ENCODE results near the gene UBE2H.

Gene UBE2H

GRCh38 chr7:129855234-129855673 lies 97.5 kb downstream of the UBE2H start:
- H3K9me3 ChIP-seq (ENCODE audit: low read length), result no peaks in the 10 kb centered on the region
- peaks cover 19% of the 10 kb centered on the region for H3K36me3 ChIP-seq (ENCODE audit: insufficient read depth, low read length)
- no peaks in the 10 kb centered on the region for H3K4me1 ChIP-seq (ENCODE audit: insufficient read depth, low read length)
- H2AFZ ChIP-seq (ENCODE audit: low read depth, low read length), result no peak overlapping the region
- no peaks in the 10 kb centered on the region for H3K27me3 ChIP-seq (ENCODE audit: insufficient read depth, low read length)
- H3K4me3 ChIP-seq (ENCODE audit: low read length), result no peak overlapping the region

- H3K4me1 ChIP-seq (ENCODE audit: insufficient read depth, low read length), result no peaks in the 10 kb centered on the region
- H3K36me3 ChIP-seq (ENCODE audit: insufficient read depth, low read length), result peaks cover 19% of the 10 kb centered on the region
- H2AFZ ChIP-seq (ENCODE audit: low read depth, low read length), result no peak overlapping the region
- H3K9me3 ChIP-seq (ENCODE audit: low read length), result no peaks in the 10 kb centered on the region
- H3K27me3 ChIP-seq (ENCODE audit: insufficient read depth, low read length), result no peaks in the 10 kb centered on the region
- H3K4me3 ChIP-seq (ENCODE audit: low read length), result no peak overlapping the region
Measured at GRCh38 chr7:129854401-129854800, 98.4 kb downstream of the UBE2H start.

GRCh38 chr7:129853661-129854268 lies 99.0 kb downstream of the UBE2H start:
- Histone ChIP-seq H3K36me3 (ENCODE audit: insufficient read depth, low read length) (peaks cover 19% of the 10 kb centered on the region), H2AFZ (ENCODE audit: low read depth, low read length) (no peak overlapping the region), H3K27me3 (ENCODE audit: insufficient read depth, low read length) (no peaks in the 10 kb centered on the region), H3K4me3 (ENCODE audit: low read length) (no peak overlapping the region), H3K4me1 (ENCODE audit: insufficient read depth, low read length) (peaks cover 1% of the 10 kb centered on the region), H3K9me3 (ENCODE audit: low read length) (no peaks in the 10 kb centered on the region)

- no peak overlapping the region for H3K4me3 ChIP-seq (ENCODE audit: low read length)
- H3K36me3 ChIP-seq (ENCODE audit: insufficient read depth, low read length), result peaks cover 17% of the 10 kb centered on the region
- no peaks in the 10 kb centered on the region for H3K9me3 ChIP-seq (ENCODE audit: low read length)
- no peaks in the 10 kb centered on the region for H3K27me3 ChIP-seq (ENCODE audit: insufficient read depth, low read length)
- H2AFZ ChIP-seq (ENCODE audit: low read depth, low read length), result no peak overlapping the region
- peaks cover 11% of the 10 kb centered on the region for H3K4me1 ChIP-seq (ENCODE audit: insufficient read depth, low read length)
Measured at GRCh38 chr7:129851809-129852208, 101.0 kb downstream of the UBE2H start.

- peaks cover 11% of the 10 kb centered on the region for H3K4me1 ChIP-seq (ENCODE audit: insufficient read depth, low read length)
- no peak overlapping the region for H3K4me3 ChIP-seq (ENCODE audit: low read length)
- no peaks in the 10 kb centered on the region for H3K9me3 ChIP-seq (ENCODE audit: low read length)
- no peaks in the 10 kb centered on the region for H3K27me3 ChIP-seq (ENCODE audit: insufficient read depth, low read length)
- peaks cover 10% of the 10 kb centered on the region for H3K36me3 ChIP-seq (ENCODE audit: insufficient read depth, low read length)
- H2AFZ ChIP-seq (ENCODE audit: low read depth, low read length), result no peak overlapping the region
Measured at GRCh38 chr7:129851174-129851573, 101.6 kb downstream of the UBE2H start.

- peaks cover under 1% of the 10 kb centered on the region for H3K36me3 ChIP-seq (ENCODE audit: insufficient read depth, low read length)
- H3K9me3 ChIP-seq (ENCODE audit: low read length), result no peaks in the 10 kb centered on the region
- no peak overlapping the region for H2AFZ ChIP-seq (ENCODE audit: low read depth, low read length)
- H3K27me3 ChIP-seq (ENCODE audit: insufficient read depth, low read length), result no peaks in the 10 kb centered on the region
- no peak overlapping the region for H3K4me3 ChIP-seq (ENCODE audit: low read length)
- H3K4me1 ChIP-seq (ENCODE audit: insufficient read depth, low read length), result peaks cover 11% of the 10 kb centered on the region
Measured at GRCh38 chr7:129848436-129848835, 104.3 kb downstream of the UBE2H start.

- Histone ChIP-seq H3K4me1 (ENCODE audit: insufficient read depth, low read length) (peaks cover 11% of the 10 kb centered on the region), H3K9me3 (ENCODE audit: low read length) (no peaks in the 10 kb centered on the region), H3K36me3 (ENCODE audit: insufficient read depth, low read length) (peaks cover 3% of the 10 kb centered on the region), H3K27me3 (ENCODE audit: insufficient read depth, low read length) (no peaks in the 10 kb centered on the region), H2AFZ (ENCODE audit: low read depth, low read length) (no peak overlapping the region), H3K4me3 (ENCODE audit: low read length) (no peak overlapping the region)
Measured at GRCh38 chr7:129845972-129846327, 106.8 kb downstream of the UBE2H start.

- Histone ChIP-seq H3K4me1 (ENCODE audit: insufficient read depth, low read length) (peaks cover 11% of the 10 kb centered on the region), H3K9me3 (ENCODE audit: low read length) (no peaks in the 10 kb centered on the region), H3K27me3 (ENCODE audit: insufficient read depth, low read length) (no peaks in the 10 kb centered on the region), H3K36me3 (ENCODE audit: insufficient read depth, low read length) (peaks cover 3% of the 10 kb centered on the region), H2AFZ (ENCODE audit: low read depth, low read length) (no peak overlapping the region), H3K4me3 (ENCODE audit: low read length) (no peak overlapping the region)
Measured at GRCh38 chr7:129845178-129845971, 107.4 kb downstream of the UBE2H start.

- Histone ChIP-seq H3K9me3 (ENCODE audit: low read length) (no peaks in the 10 kb centered on the region), H3K27me3 (ENCODE audit: insufficient read depth, low read length) (no peaks in the 10 kb centered on the region), H3K4me3 (ENCODE audit: low read length) (no peak overlapping the region), H3K4me1 (ENCODE audit: insufficient read depth, low read length) (peaks cover 11% of the 10 kb centered on the region), H3K36me3 (ENCODE audit: insufficient read depth, low read length) (peaks cover 3% of the 10 kb centered on the region), H2AFZ (ENCODE audit: low read depth, low read length) (no peak overlapping the region)
Measured at GRCh38 chr7:129843978-129844840, 108.6 kb downstream of the UBE2H start.

- Histone ChIP-seq H3K27me3 (ENCODE audit: insufficient read depth, low read length) (no peaks in the 10 kb centered on the region), H3K4me1 (ENCODE audit: insufficient read depth, low read length) (peaks cover 8% of the 10 kb centered on the region)
Measured at GRCh38 chr7:129843365-129843898, 109.3 kb downstream of the UBE2H start.

GRCh38 chr7:129841465-129841864 lies 111.3 kb downstream of the UBE2H start:
- H3K4me1 ChIP-seq (ENCODE audit: insufficient read depth, low read length), result peaks cover 7% of the 10 kb centered on the region
- H3K4me3 ChIP-seq (ENCODE audit: low read length), result no peak overlapping the region
- no peaks in the 10 kb centered on the region for H3K27me3 ChIP-seq (ENCODE audit: insufficient read depth, low read length)
- H3K36me3 ChIP-seq (ENCODE audit: insufficient read depth, low read length), result peaks cover 9% of the 10 kb centered on the region
- H2AFZ ChIP-seq (ENCODE audit: low read depth, low read length), result no peak overlapping the region
- no peaks in the 10 kb centered on the region for H3K9me3 ChIP-seq (ENCODE audit: low read length)

More at GRCh38 chr7:129843365-129843898, 109.3 kb downstream of the UBE2H start:
- Histone ChIP-seq H3K9me3 (ENCODE audit: low read length) (no peaks in the 10 kb centered on the region), H3K4me3 (ENCODE audit: low read length) (no peak overlapping the region), H3K36me3 (ENCODE audit: insufficient read depth, low read length) (peaks cover 7% of the 10 kb centered on the region), H2AFZ (ENCODE audit: low read depth, low read length) (no peak overlapping the region)

GRCh38 chr7:129840757-129841156 lies 112.0 kb downstream of the UBE2H start:
- Histone ChIP-seq H3K36me3 (ENCODE audit: insufficient read depth, low read length) (peaks cover 9% of the 10 kb centered on the region), H3K9me3 (ENCODE audit: low read length) (no peaks in the 10 kb centered on the region), H2AFZ (ENCODE audit: low read depth, low read length) (no peak overlapping the region), H3K4me1 (ENCODE audit: insufficient read depth, low read length) (peaks cover 14% of the 10 kb centered on the region), H3K4me3 (ENCODE audit: low read length) (no peak overlapping the region), H3K27me3 (ENCODE audit: insufficient read depth, low read length) (no peaks in the 10 kb centered on the region)

GRCh38 chr7:129836983-129837382 lies 115.8 kb downstream of the UBE2H start:
- no peak overlapping the region for H2AFZ ChIP-seq (ENCODE audit: low read depth, low read length)
- no peak overlapping the region for H3K4me3 ChIP-seq (ENCODE audit: low read length)
- H3K9me3 ChIP-seq (ENCODE audit: low read length), result no peaks in the 10 kb centered on the region
- no peaks in the 10 kb centered on the region for H3K27me3 ChIP-seq (ENCODE audit: insufficient read depth, low read length)
- peaks cover 24% of the 10 kb centered on the region for H3K4me1 ChIP-seq (ENCODE audit: insufficient read depth, low read length)
- H3K36me3 ChIP-seq (ENCODE audit: insufficient read depth, low read length), result peaks cover 21% of the 10 kb centered on the region

All from neuron (in vitro differentiated cells).